AG09309 (cell line): ENCODE results near the gene ITIH4.

Experiments
- DNase-seq: peaks from one replicate; pipeline ENCODE4 v3.0.0-alpha.2; 2010; ENCODE audit warnings: low read depth
- H3K4me3 ChIP-seq: 2 replicates; pipeline ENCODE4 v1.5.1; 2011; ENCODE audit warnings: mild to moderate bottlenecking, low read depth, low read length, moderate library complexity; ENCODE audit not compliant: control insufficient read depth
- CTCF ChIP-seq: IDR thresholded peaks from 2 replicates; pipeline ENCODE4 v1.5.1; 2011; ENCODE audit warnings: mild to moderate bottlenecking, low read depth, low read length, inconsistent platforms; ENCODE audit not compliant: insufficient read depth, control insufficient read depth; ENCODE audit errors: missing control alignments

The ITIH4 gene

GRCh38 chr3:52787672-52788625, 42.5 kb downstream of the ITIH4 start:
- DNase-seq: no peak
- H3K4me3 ChIP-seq: no peak overlapping the region
- no peak for TF ChIP-seq CTCF

DNA sequence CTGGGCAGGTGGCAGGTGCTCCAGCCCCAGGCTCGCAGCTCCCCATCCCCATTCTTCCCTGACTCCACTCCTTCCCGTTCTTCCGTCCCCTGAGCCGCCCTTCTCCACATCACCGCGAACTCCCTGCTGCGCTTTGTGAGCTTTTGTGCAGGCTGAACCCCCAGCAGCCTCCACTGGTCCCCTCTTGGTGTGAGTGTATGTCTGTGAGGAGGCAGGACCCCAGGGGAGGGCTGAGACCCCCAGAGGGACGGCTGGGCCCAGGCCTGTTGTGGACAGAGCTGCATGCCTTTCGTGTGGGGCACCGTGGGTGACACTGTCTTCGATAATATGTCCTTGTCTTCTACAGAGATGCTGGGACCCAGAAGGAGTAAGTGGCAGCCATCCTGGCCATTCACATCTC, 43.2 kb downstream of the ITIH4 start:
- TF ChIP-seq CTCF: no peak
- H3K4me3 ChIP-seq: no peak overlapping the region
- no peak for DNase-seq

DNA sequence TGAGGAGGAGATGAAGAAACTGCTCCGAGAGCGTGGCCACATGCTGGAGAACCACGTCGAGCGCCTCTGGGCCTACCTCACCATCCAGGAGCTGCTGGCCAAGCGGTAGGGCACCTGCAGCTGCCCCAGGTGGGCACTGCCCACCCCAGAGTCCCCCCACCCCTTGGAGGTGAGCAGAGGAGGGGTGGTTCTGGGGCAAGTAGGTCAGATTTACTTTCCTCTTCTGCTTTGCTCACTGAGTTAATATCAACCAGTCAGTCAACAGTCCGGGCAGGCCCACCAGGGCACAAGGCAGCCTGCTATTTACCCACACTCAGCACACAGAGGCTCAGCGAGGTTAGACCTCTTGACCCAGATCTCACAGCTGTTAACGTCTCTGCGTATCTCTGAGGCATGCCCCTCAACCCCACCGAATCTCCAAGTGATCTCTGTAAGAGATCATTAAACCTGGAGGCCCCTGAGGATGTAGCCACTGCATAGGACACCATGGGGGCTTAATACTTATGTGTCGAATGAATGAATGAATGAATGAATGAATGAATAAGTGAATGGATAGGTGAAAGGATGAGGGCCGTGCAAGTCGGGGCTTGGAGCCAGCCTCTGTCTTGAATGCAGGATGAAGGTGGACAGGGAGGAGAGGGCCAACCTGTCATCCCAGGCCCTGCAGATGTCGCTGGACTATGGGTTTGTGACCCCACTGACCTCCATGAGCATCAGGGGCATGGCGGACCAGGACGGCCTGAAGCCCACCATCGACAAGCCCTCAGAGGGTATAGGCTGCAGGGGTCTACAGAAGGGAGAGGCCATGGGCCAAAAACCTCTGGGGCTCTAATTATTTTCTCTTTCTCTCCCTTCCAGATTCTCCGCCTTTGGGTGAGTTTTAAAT, 43.9 kb downstream of the ITIH4 start:
- no peak overlapping the region for H3K4me3 ChIP-seq
- no peak for DNase-seq
- no peak for TF ChIP-seq CTCF

DNA sequence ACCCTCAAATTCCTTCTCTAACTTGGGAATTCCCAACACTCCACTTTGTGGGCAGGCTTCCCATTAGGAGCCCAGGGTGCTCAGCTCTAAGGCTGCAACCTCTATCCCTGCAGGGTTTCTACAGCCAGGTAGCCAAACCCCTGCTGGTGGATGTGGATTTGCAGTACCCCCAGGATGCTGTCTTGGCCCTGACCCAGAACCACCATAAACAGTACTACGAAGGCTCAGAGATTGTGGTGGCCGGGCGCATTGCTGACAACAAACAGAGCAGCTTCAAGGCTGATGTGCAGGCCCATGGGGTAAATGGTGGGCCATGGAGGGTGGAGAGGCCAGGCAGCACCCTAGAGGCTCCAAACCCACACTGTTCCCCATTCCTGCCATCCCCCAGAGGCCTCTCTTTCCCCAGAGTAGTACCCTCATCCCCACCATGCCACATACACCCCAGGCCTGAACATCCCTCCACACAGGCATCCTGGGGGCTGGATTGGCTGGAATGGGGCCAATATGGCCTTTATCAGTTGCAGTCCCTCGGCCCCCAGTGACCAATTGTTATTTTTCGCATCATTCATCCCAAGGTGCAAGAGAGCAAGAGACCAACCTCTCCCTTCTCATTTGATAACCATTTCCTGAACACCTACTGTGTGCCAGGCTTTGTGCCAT, 45.4 kb downstream of the ITIH4 start:
- no peak for DNase-seq
- no peak for TF ChIP-seq CTCF

DNA sequence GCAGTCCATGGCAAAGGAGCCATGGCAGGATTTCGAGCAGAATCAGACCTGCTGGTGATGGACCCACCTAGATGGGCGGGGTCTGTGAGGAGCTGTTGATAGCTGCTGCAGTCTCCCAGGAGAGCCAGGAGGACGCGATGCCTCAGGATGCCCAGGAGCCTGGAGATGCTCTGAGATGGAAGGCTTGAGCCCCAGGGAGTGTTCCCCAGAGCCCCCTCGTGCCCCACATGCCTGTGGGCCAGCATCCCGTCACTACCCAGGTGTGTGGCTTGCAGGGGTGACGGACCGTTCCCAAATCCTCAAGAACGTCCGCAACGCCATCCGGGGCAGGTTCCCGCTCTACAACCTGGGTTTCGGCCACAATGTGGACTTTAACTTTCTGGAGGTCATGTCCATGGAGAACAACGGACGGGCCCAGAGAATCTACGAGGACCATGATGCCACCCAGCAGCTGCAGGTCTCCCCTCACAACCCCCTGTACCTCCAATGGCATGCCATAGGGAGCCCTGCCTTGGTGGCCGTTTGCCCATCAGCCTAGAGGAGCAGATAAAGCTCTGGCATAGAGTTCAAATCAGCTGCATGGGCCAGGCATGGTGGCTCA, 46.4 kb downstream of the ITIH4 start:
- H3K4me3 ChIP-seq: no peak overlapping the region
- no peak for DNase-seq
- no peak for TF ChIP-seq CTCF

More for the DNA sequence above, 45.4 kb downstream of the ITIH4 start:
- no peak overlapping the region for H3K4me3 ChIP-seq

DNA sequence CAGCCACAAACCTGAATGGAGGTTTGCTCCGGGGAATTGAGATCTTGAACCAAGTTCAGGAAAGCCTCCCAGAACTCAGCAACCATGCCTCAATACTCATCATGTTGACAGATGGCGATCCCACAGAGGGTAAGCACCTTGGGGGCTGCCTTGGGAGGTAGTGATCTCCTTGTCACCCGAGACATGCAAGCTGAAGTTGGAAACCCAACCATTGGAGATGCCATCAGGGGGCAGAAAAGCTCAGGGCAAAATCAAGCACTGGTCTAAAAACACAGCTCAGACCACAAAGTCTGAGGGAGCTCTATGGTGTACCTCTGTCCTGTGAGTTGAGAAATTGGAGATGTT, 47.3 kb downstream of the ITIH4 start:
- peak; percentile 6 for TF ChIP-seq CTCF
- H3K4me3 ChIP-seq: no peak overlapping the region
- no peak for DNase-seq
